Measurements from ENCODE around the gene CFAP300. TPM values are rescaled to one million over a fixed set of nuclear protein-coding genes. Genes with fewer than 3 reads are reported as not detected.
A peak's percentile ranks its signal among the peaks of the same experiment; 100 is the strongest.

CFAP300 gene
- total RNA-seq, 1 experiment from 2014 or later = 1.9 TPM

GRCh38 chr11:102010776-102011494, 36.3 kb upstream of the CFAP300 start:
- H2AFZ ChIP-seq = peak overlapping the region; percentile 26; the same call in 1 of the 2 replicates
- POLR2A ChIA-PET (ENCODE audit: unreplicated experiment) = interaction anchor here (0.6 kb wide), 1 partner anchor 105 kb away, joined by 5 read pairs; no protein-coding TSS in a partner anchor

GRCh38 chr11:102012946-102013345, 34.3 kb upstream of the CFAP300 start:
- Histone ChIP-seq H3K4me1 (replicated peaks; ENCODE audit: insufficient read depth) (peaks cover 56% of the 10 kb centered on the region), H3K9me3 (ENCODE audit: insufficient read depth, low read depth) (no peaks in the 10 kb centered on the region; the same call in 1 of the 2 replicates), H3K9me2 (ENCODE audit: insufficient read depth) (no peaks in the 10 kb centered on the region), H3F3A (ENCODE audit: insufficient read depth, low read depth) (peaks cover 34% of the 10 kb centered on the region), H3K27ac (no peak overlapping the region), H2AFZ (no peak overlapping the region), H3K27me3 (ENCODE audit: insufficient read depth, low read depth) (no peaks in the 10 kb centered on the region), H3K4me2 (no peak overlapping the region), H3K4me3 (no peak overlapping the region), H3K36me3 (ENCODE audit: low read depth) (no peaks in the 10 kb centered on the region), H4K20me1 (ENCODE audit: insufficient read depth) (no peaks in the 10 kb centered on the region), H3K79me2 (ENCODE audit: low read depth) (no peaks in the 10 kb centered on the region)
- POLR2A ChIA-PET (ENCODE audit: unreplicated experiment) = interaction anchor here (0.6 kb wide), 1 partner anchor 837 kb away, joined by 3 read pairs; no protein-coding TSS in a partner anchor
- CTCF ChIA-PET = no interaction called here
- no TSS peak for BruUV-seq (replicated peaks)
- DNase-seq = peak in 1 of 2 experiments; percentile 44
- TF ChIP-seq CTCF (conservative IDR thresholded peaks at IDR 0.05) (no peak), EZH2 (IDR thresholded peaks at IDR 0.05; ENCODE audit: low read depth) (no peak)
- intact Hi-C loops (cut with micrococcal nuclease; ENCODE audit: unreplicated experiment) = loop anchor here (5.0 to 10.0 kb wide), 2 partner anchors 334 to 602 kb away; partner anchors contain the start of gene BIRC2

More at GRCh38 chr11:102010776-102011494, 36.3 kb upstream of the CFAP300 start:
- Histone ChIP-seq H3K4me1 (replicated peaks; ENCODE audit: insufficient read depth) (peaks cover 75% of the 10 kb centered on the region), H3K27me3 (ENCODE audit: insufficient read depth, low read depth) (no peaks in the 10 kb centered on the region), H4K20me1 (ENCODE audit: insufficient read depth) (no peaks in the 10 kb centered on the region), H3K4me2 (peak overlapping the region; percentile 75), H3K9me3 (ENCODE audit: insufficient read depth, low read depth) (peaks cover 4% of the 10 kb centered on the region; the same call in 1 of the 2 replicates), H3K79me2 (ENCODE audit: low read depth) (no peaks in the 10 kb centered on the region), H3K4me3 (peak overlapping the region; percentile 30; the same call in 1 of the 2 replicates), H3K9me2 (ENCODE audit: insufficient read depth) (no peaks in the 10 kb centered on the region), H3K36me3 (ENCODE audit: low read depth) (no peaks in the 10 kb centered on the region), H3F3A (ENCODE audit: insufficient read depth, low read depth) (peaks cover 54% of the 10 kb centered on the region), H3K27ac (peak overlapping the region; percentile 84)
- peak; percentile 90 to 97 for DNase-seq
- CTCF ChIA-PET = no interaction called here
- intact Hi-C loops (cut with micrococcal nuclease; ENCODE audit: unreplicated experiment) = loop anchor here (1.0 to 10.0 kb wide), 5 partner anchors 100 to 604 kb away; partner anchors contain the start of gene BIRC2
- no TSS peak for BruUV-seq (replicated peaks)
- no peak for TF ChIP-seq CTCF (conservative IDR thresholded peaks at IDR 0.05)
- TF ChIP-seq EZH2 (IDR thresholded peaks at IDR 0.05; ENCODE audit: low read depth) = no peak

- Histone ChIP-seq H3K4me3 (no peak overlapping the region), H3K4me1 (replicated peaks; ENCODE audit: insufficient read depth) (peaks cover 38% of the 10 kb centered on the region), H2AFZ (no peak overlapping the region), H4K20me1 (ENCODE audit: insufficient read depth) (no peaks in the 10 kb centered on the region), H3K9me2 (ENCODE audit: insufficient read depth) (no peaks in the 10 kb centered on the region), H3F3A (ENCODE audit: insufficient read depth, low read depth) (peaks cover 21% of the 10 kb centered on the region), H3K4me2 (no peak overlapping the region), H3K79me2 (ENCODE audit: low read depth) (no peaks in the 10 kb centered on the region), H3K27ac (no peak overlapping the region), H3K27me3 (ENCODE audit: insufficient read depth, low read depth) (no peaks in the 10 kb centered on the region), H3K9me3 (ENCODE audit: insufficient read depth, low read depth) (no peaks in the 10 kb centered on the region; the same call in 1 of the 2 replicates), H3K36me3 (ENCODE audit: low read depth) (no peaks in the 10 kb centered on the region)
- ChIA-PET POLR2A (ENCODE audit: unreplicated experiment) (no interaction called here), CTCF (no interaction called here)
- no peak for DNase-seq
- no peak for TF ChIP-seq EZH2 (IDR thresholded peaks at IDR 0.05; ENCODE audit: low read depth)
- TF ChIP-seq CTCF (conservative IDR thresholded peaks at IDR 0.05) = no peak
- BruUV-seq (replicated peaks) = no TSS peak
- intact Hi-C loops (cut with micrococcal nuclease; ENCODE audit: unreplicated experiment) = loop anchor here (5.0 to 10.0 kb wide), 2 partner anchors 333 to 600 kb away; partner anchors contain the start of gene BIRC2
Observed at GRCh38 chr11:102014756-102015155, 32.5 kb upstream of the CFAP300 start.

All from PC-9 (cell line).